K562 (cell line): ENCODE data around the gene UBE2L5. TPM values are rescaled to one million over a fixed set of nuclear protein-coding genes. Genes with fewer than 3 reads are reported as not detected.

Experiments
- ATAC-seq: fragments of 200-7000 bp; cut with Tn5 transposase; 3 replicates; pipeline ENCODE4 v1.9.1; 2020; ENCODE audit warnings: moderate library complexity
- BruUV-seq: library from RNA; stranded (reverse); fragments of 400-500 nt; replicated peaks from 2 replicates; lab custom pipeline; 2021; lab: Mats Ljungman, UMichigan
- CTCF ChIA-PET: fragments of 300-600 bp; formaldehyde crosslinking; extraction: SDS; loops from one replicate; lab custom pipeline; 2021; ENCODE audit warnings: low intra/inter-chr PET ratio; lab: Yijun Ruan, JAX
- POLR2A ChIA-PET: fragments of 300-600, 350-650 bp; sonication (Branson Sonifier 250); formaldehyde crosslinking; extraction: SDS; loops from one replicate; lab custom pipeline; 2021; ENCODE audit warnings: antibody characterized with exemption, inconsistent platforms; lab: Yijun Ruan, JAX
- DNase-seq, 4 experiments: peaks; one replicate each; pipeline versions ENCODE4 v3.0.0 to v3.0.0-alpha.2; 2011 to 2018; ENCODE audit warnings: low spot score in 3 of 4, mixed read lengths in 3 of 4; ENCODE audit errors: extremely low read depth in 1 of 4
- FAIRE-seq: peaks from 2 replicates; lab custom pipeline; 2011; peaks lifted over from hg19 to GRCh38; lab: Jason Lieb, UNC
- H2AFZ ChIP-seq: 2 replicates; pipeline ENCODE4 v1.6.0; 2011; ENCODE audit warnings: low read depth, low read length, control low read depth, inconsistent platforms
- H3K27ac ChIP-seq: fragments of 200-600 bp; 3 replicates; pipeline ENCODE4 v1.8.0; 2011; ENCODE audit warnings: low read depth, mild to moderate bottlenecking, control low read depth, inconsistent platforms, low read length, moderate library complexity, mixed read lengths; ENCODE audit errors: extremely low read depth
- H3K27me3 ChIP-seq, 2 experiments: fragments of 300-600 bp in 1 of 2; 2 replicates in 1 of 2; 3 replicates in 1 of 2; pipeline versions ENCODE4 v1.6.0 to v1.8.0; 2011; ENCODE audit warnings: inconsistent platforms in 2 of 2, low read length in 2 of 2, mild to moderate bottlenecking in 1 of 2, mixed read lengths in 1 of 2, moderate library complexity in 1 of 2; ENCODE audit not compliant: control insufficient read depth in 2 of 2, insufficient read depth in 2 of 2
- H3K36me3 ChIP-seq: fragments of 300-600 bp; 3 replicates; pipeline ENCODE4 v1.8.0; 2011; ENCODE audit warnings: mild to moderate bottlenecking, low read length, inconsistent platforms; ENCODE audit not compliant: control insufficient read depth, insufficient read depth
- H3K4me1 ChIP-seq, 2 experiments: fragments of 200-600 bp in 1 of 2; replicated peaks in 1 of 2; 2 replicates in 1 of 2; 3 replicates in 1 of 2; pipeline versions ENCODE4 v1.5.1 to v1.8.0; 2011; ENCODE audit warnings: inconsistent platforms in 2 of 2, low read length in 2 of 2, mild to moderate bottlenecking in 1 of 2, mixed read lengths in 1 of 2, moderate library complexity in 1 of 2; ENCODE audit not compliant: control insufficient read depth in 2 of 2, insufficient read depth in 2 of 2
- H3K4me2 ChIP-seq: 2 replicates; pipeline ENCODE4 v1.6.1; 2011; ENCODE audit warnings: low read length, control low read depth, inconsistent platforms, mixed read lengths; ENCODE audit not compliant: insufficient read depth
- H3K4me3 ChIP-seq: fragments of 200-600 bp; sonication (generic), shearing (Covaris generic); 2 replicates; pipeline ENCODE4 v1.5.1; 2016; ENCODE audit warnings: control low read depth, inconsistent platforms
- H3K79me2 ChIP-seq: fragments of 200-600 bp; 3 replicates; pipeline ENCODE4 v1.8.0; 2011; ENCODE audit warnings: low read length, inconsistent platforms; ENCODE audit not compliant: control insufficient read depth, insufficient read depth
- H3K9ac ChIP-seq, 2 experiments: 2 replicates each; pipeline versions ENCODE4 v1.6.0 to v1.6.1; 2011; ENCODE audit warnings: low read depth in 2 of 2, low read length in 2 of 2, control low read depth in 1 of 2, inconsistent platforms in 1 of 2, mild to moderate bottlenecking in 1 of 2, mixed read lengths in 1 of 2; ENCODE audit not compliant: insufficient read depth in 1 of 2
- H3K9me1 ChIP-seq: one replicate; pipeline ENCODE4 v1.6.0; 2011; ENCODE audit warnings: inconsistent platforms, mild to moderate bottlenecking, low read length, moderate library complexity; ENCODE audit not compliant: control insufficient read depth, insufficient read depth
- H3K9me3 ChIP-seq: replicated peaks from 2 replicates; pipeline ENCODE4 v1.5.1; 2011; ENCODE audit warnings: low read depth, low read length, inconsistent platforms; ENCODE audit not compliant: control insufficient read depth, insufficient read depth
- H4K20me1 ChIP-seq: replicated peaks from 2 replicates; pipeline ENCODE4 v1.6.1; 2011; ENCODE audit warnings: low read length, inconsistent platforms, mixed read lengths; ENCODE audit not compliant: control insufficient read depth, insufficient read depth
- GATA2 ChIP-seq: sonication (generic); formaldehyde crosslinking; IDR thresholded peaks from 2 replicates; pipeline ENCODE4 v1.4.0; 2020; ENCODE audit warnings: mild to moderate bottlenecking, missing genetic modification reagents
- LEF1 ChIP-seq: fragments of 450-650 bp; IDR thresholded peaks from 2 replicates; pipeline ENCODE4 v1.6.1; 2016; ENCODE audit warnings: mild to moderate bottlenecking
- NR3C1 ChIP-seq: sonication (generic); formaldehyde crosslinking; IDR thresholded peaks from 2 replicates; pipeline ENCODE4 v1.8.1; 2022; ENCODE audit warnings: missing genetic modification reagents
- TARDBP ChIP-seq: fragments of 450-650 bp; IDR thresholded peaks from 2 replicates; pipeline ENCODE4 v1.6.1; 2016
- ZNF766 ChIP-seq: fragments of 200-800 bp; sonication (Bioruptor generic); conservative IDR thresholded peaks from 2 replicates; pipeline ENCODE4 v1.6.1; 2016; ENCODE audit warnings: missing genetic modification characterization, missing compliant biosample characterization
- WGBS: fragments of 100-300 bp; shearing (Covaris generic); methylation state at CpG from one replicate; pipeline ENCODE4 v1.1.6; 2016; ENCODE audit warnings: low coverage, mixed read lengths; ENCODE audit not compliant: insufficient coverage; ENCODE audit errors: missing lambda C conversion rate; 5-methylcytosine and 5-hydroxymethylcytosine counted together
- in situ Hi-C: fragments of 300-500 bp; cut with MboI; formaldehyde crosslinking; loops from 4 replicates; pipeline ENCODE4 v1.15.0; 2018; ENCODE audit warnings: inconsistent platforms, mixed read lengths
- intact Hi-C: fragments of 100-400 bp; cut with micrococcal nuclease; formaldehyde crosslinking; loops from 2 replicates; pipeline ENCODE4 v1.14.2; 2022
- polyA plus RNA-seq, 8 experiments: library from polyadenylated mRNA; depleted of rRNA in 4 of 8; stranded (reverse) in 5 of 8; unstranded in 3 of 8; fragments of >200 nt; fragmentation: Nextera tagmentation in 2 of 8; fragmentation: Illumina TruSeq in 1 of 8; extraction: Ambion mirVana in 2 of 8; extraction: Trizol in 1 of 8; gene quantifications; 2 replicates each; pipeline versions ENCODE4 v1.2.1 to v1.2.3, GENCODE V29; 2011 to 2014; ENCODE audit warnings: inconsistent platforms in 1 of 8, missing spikeins in 1 of 8
- total RNA-seq, 7 experiments: library from RNA; depleted of rRNA in 6 of 7; stranded (reverse); fragments of >200 nt in 6 of 7; fragmentation: Illumina TruSeq in 2 of 7; extraction: Trizol in 2 of 7; gene quantifications; 2 replicates each; pipeline versions ENCODE4 v1.2.1 to v1.2.3, GENCODE V29; 2011 to 2021; ENCODE audit warnings: low replicate concordance in 1 of 7
- TF ChIP-seq, protein P1 (sequence below): sonication (generic); formaldehyde crosslinking; IDR thresholded peaks from 2 replicates; pipeline ENCODE4 v1.8.0; 2022; ENCODE audit warnings: mild to moderate bottlenecking, missing genetic modification reagents

Gene UBE2L5
- total and polyA plus RNA-seq, 9 of the 15 experiments (the other 6 are each of a cell fraction or from before 2014, with no cell fraction given) = 0.22 to 1.5 (median 0.86) TPM; not detected in 6

DNA sequence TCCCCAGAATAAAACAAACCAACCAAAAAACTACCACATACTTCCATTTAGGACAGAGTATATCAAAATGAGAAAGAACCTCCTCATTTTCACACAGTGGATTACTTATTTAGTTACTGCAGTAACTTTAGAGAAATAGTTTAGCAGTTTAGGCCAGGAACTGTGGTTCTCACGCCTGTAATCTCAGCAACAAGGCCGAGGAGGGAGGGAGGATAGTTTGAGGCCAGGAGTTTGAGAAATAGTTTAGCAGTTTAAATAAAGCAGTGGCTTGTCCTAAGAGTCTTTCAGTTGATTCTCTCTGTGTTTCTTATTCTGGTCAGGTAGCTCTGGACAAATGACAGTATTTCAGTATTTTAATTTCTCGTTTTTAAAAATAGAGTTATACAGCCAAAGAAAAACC is 34.0 kb downstream of the UBE2L5 start:
- Histone ChIP-seq H3K4me2 (no peak overlapping the region), H3K9me3 (no peaks in the 10 kb centered on the region), H3K79me2 (no peaks in the 10 kb centered on the region), H3K4me1 (no peaks in the 10 kb centered on the region), H3K36me3 (peaks cover 17% of the 10 kb centered on the region; the same call in 2 of the 3 replicates), H3K4me3 (no peak overlapping the region), H4K20me1 (no peaks in the 10 kb centered on the region), H3K9me1 (no peaks in the 10 kb centered on the region), H3K27me3 (no peaks in the 10 kb centered on the region), H2AFZ (no peak overlapping the region), H3K27ac (no peak overlapping the region), H3K9ac (no peak overlapping the region)
- in situ Hi-C loops = no loop called here
- POLR2A ChIA-PET = interaction anchor here (0.6 to 2.0 kb wide), 4 partner anchors 13 to 127 kb away, joined by 3 to 11 read pairs (median 3); no protein-coding TSS in a partner anchor
- DNase-seq (no peak), ATAC-seq (no peak), FAIRE-seq (no peak)
- intact Hi-C loops = no loop called here
- TF ChIP-seq LEF1 = no peak
- TF ChIP-seq TARDBP = no peak
- TF ChIP-seq, protein P1, sequence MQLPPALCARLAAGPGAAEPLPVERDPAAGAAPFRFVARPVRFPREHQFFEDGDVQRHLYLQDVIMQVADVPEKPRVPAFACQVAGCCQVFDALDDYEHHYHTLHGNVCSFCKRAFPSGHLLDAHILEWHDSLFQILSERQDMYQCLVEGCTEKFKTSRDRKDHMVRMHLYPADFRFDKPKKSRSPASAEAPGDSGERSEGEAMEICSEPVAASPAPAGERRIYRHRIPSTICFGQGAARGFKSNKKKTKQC (CRISPR knock-in tag) = no peak
- no peak for TF ChIP-seq ZNF766 (CRISPR knock-in tag)
- TF ChIP-seq GATA2 (CRISPR knock-in tag) = no peak
- no peak for TF ChIP-seq NR3C1
- WGBS = 22% methylated on average over 3 of the region's 3 CpGs
- no TSS peak for BruUV-seq
- CTCF ChIA-PET = no interaction called here
